Tibial artery (tissue), 4 donors: ENCODE data around the gene RASA2.

Experiments
- DNase-seq, 2 donors: peaks; one replicate each; pipeline ENCODE4 v3.0.0-alpha.2; 2019
- H3K27ac ChIP-seq, 2 donors: fragments of 200-600 bp; sonication (generic) in 1 of 2; 1 replicate in 1 of 2; 2 replicates in 1 of 2; pipeline ENCODE4 v1.5.1; 2018 to 2019; ENCODE audit warnings: mild to moderate bottlenecking in 1 of 2
- H3K27me3 ChIP-seq, 2 donors: fragments of 200-600 bp; sonication (generic) in 1 of 2; one replicate each; pipeline versions ENCODE4 v1.5.1 to v1.6.0; 2016 to 2019
- H3K36me3 ChIP-seq, 3 donors: fragments of 200-600 bp; sonication (generic) in 2 of 3; one replicate each; pipeline ENCODE4 v1.5.1; 2016 to 2019; ENCODE audit warnings: mild to moderate bottlenecking in 2 of 3
- H3K4me1 ChIP-seq, 4 donors: fragments of 200-600 bp; sonication (generic) in 2 of 4; 1 replicate in 3 of 4; 2 replicates in 1 of 4; pipeline ENCODE4 v1.5.1; 2016 to 2019
- H3K4me3 ChIP-seq, 2 donors: fragments of 200-600 bp; sonication (generic) in 1 of 2; 1 replicate in 1 of 2; 2 replicates in 1 of 2; pipeline ENCODE4 v1.5.1; 2018 to 2019; ENCODE audit warnings: mild to moderate bottlenecking in 2 of 2
- H3K9me3 ChIP-seq, 3 donors: fragments of 200-600 bp; sonication (generic) in 1 of 3; one replicate each; pipeline ENCODE4 v1.5.1; 2016 to 2019
- intact Hi-C: fragments of 100-400 bp; cut with DNase I; formaldehyde crosslinking; loops from one replicate; pipeline ENCODE4 v1.15.0; 2023; ENCODE audit warnings: low total_unique reads
- TF ChIP-seq, protein P1 (sequence below), 2 experiments: fragments of 200-600 bp in 1 of 2; fragments of 450-650 bp in 1 of 2; IDR thresholded peaks; one replicate each; pipeline ENCODE4 v1.5.1; 2017 to 2019; ENCODE audit warnings: antibody characterized with exemption in 2 of 2, mild to moderate bottlenecking in 1 of 2, moderate library complexity in 1 of 2

Gene RASA2

GRCh38 chr3:141537856-141538255 is 51.0 kb downstream of the RASA2 start:
- Histone ChIP-seq H3K36me3 (peaks cover 0 to 25% (median 12%) of the 10 kb centered on the region in 3 donors), H3K4me1 (no peaks in the 10 kb centered on the region), H3K4me3 (no peak overlapping the region), H3K9me3 (no peaks in the 10 kb centered on the region), H3K27ac (no peak overlapping the region), H3K27me3 (no peaks in the 10 kb centered on the region)
- DNase-seq, result no peak
- TF ChIP-seq, protein P1, sequence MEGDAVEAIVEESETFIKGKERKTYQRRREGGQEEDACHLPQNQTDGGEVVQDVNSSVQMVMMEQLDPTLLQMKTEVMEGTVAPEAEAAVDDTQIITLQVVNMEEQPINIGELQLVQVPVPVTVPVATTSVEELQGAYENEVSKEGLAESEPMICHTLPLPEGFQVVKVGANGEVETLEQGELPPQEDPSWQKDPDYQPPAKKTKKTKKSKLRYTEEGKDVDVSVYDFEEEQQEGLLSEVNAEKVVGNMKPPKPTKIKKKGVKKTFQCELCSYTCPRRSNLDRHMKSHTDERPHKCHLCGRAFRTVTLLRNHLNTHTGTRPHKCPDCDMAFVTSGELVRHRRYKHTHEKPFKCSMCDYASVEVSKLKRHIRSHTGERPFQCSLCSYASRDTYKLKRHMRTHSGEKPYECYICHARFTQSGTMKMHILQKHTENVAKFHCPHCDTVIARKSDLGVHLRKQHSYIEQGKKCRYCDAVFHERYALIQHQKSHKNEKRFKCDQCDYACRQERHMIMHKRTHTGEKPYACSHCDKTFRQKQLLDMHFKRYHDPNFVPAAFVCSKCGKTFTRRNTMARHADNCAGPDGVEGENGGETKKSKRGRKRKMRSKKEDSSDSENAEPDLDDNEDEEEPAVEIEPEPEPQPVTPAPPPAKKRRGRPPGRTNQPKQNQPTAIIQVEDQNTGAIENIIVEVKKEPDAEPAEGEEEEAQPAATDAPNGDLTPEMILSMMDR (IDR thresholded peaks at IDR 0.05), result no peak
- intact Hi-C loops, result no loop called here

DNA sequence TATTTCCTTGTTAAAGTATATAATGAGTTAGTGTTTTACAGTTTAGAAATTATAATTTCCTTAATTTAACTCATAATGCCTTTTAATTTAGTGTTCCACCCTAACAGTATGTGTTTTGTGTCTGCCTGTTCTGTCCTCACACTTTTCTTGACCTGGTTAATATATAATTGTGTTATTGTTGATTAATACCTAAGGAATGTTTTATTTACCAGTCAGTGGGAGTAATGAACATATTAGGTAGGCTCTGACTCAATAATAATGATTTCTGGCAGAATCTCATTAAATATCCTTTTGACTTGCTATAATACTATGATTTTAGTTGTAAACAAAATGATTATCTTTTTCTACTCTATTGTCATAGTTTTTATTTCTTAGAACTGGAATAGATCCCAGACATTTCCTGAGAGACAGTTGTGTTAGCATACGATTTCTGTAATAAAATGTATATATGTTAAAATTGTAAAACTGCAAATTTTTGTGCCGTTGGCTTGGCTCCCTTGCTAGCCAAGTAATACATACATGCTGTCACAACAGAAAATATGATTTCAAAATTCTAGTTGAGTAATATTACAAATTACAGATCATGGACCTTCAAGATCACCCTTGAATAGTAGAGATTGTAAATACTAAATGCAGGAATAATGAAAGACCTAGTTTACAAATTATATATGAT is 51.9 kb downstream of the RASA2 start:
- TF ChIP-seq, protein P1 (IDR thresholded peaks at IDR 0.05), result no peak
- H3K27ac ChIP-seq, result no peak overlapping the region
- DNase-seq, result no peak
- peaks cover 0 to 4% (median 0%) of the 10 kb centered on the region in 3 donors for H3K9me3 ChIP-seq
- no peaks in the 10 kb centered on the region for H3K27me3 ChIP-seq
- peaks cover under 1 to 34% (median 18%) of the 10 kb centered on the region in 3 donors for H3K36me3 ChIP-seq
- H3K4me3 ChIP-seq, result no peak overlapping the region
- intact Hi-C loops, result no loop called here
- no peaks in the 10 kb centered on the region for H3K4me1 ChIP-seq

GRCh38 chr3:141539431-141540187 is 52.8 kb downstream of the RASA2 start:
- H3K36me3 ChIP-seq, result peaks cover 7 to 41% (median 19%) of the 10 kb centered on the region in 3 donors
- intact Hi-C loops, result no loop called here
- H3K27ac ChIP-seq, result no peak overlapping the region

GRCh38 chr3:141540531-141540930 is 53.7 kb downstream of the RASA2 start:
- Histone ChIP-seq H3K27me3 (no peaks in the 10 kb centered on the region), H3K4me1 (no peaks in the 10 kb centered on the region), H3K9me3 (peaks cover 0 to 4% (median 0%) of the 10 kb centered on the region in 3 donors), H3K27ac (no peak overlapping the region), H3K4me3 (no peak overlapping the region), H3K36me3 (peaks cover 16 to 48% (median 26%) of the 10 kb centered on the region in 3 donors)
- DNase-seq, result no peak
- intact Hi-C loops, result no loop called here
- TF ChIP-seq, protein P1 (IDR thresholded peaks at IDR 0.05), result no peak

More at GRCh38 chr3:141539431-141540187, 52.8 kb downstream of the RASA2 start:
- H3K9me3 ChIP-seq, result peaks cover 0 to 4% (median 0%) of the 10 kb centered on the region in 3 donors
- DNase-seq, result no peak
- TF ChIP-seq, protein P1 (IDR thresholded peaks at IDR 0.05), result no peak
- no peaks in the 10 kb centered on the region for H3K4me1 ChIP-seq
- H3K27me3 ChIP-seq, result no peaks in the 10 kb centered on the region
- no peak overlapping the region for H3K4me3 ChIP-seq

DNA sequence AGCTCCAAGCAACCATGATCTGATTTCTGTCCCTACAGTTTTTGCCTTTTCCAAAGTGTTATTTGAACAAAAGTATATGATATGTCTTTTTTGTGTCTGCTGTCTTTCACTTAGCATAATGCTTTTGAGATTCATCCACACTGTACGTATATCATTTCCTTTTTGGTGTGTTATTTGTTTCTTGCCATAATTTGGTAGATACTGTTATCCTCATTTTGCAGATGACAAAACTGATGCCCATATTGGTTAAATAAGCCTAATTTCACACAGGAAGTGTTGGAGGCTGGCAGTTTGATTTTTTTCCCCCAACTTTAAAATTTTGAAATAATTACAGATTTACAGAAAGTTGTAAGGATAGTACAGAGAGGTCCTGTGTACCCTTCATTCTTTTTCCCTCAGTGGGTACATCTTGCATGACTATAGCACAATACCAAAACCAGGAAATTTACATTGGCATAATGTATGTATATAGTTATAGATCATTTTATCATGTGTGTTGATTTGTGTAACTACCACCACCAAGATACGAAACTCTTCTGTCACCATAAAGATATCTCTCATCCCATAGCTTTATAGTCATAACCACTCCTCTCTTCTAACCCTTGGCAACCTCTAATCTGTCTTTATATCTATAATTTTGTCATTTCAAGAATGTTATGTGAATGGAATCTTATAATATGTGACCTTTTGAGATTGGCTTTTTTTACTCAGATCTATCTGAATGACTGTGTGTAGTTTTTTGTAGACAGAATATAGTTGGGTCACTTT is 55.6 kb downstream of the RASA2 start:
- no peak for DNase-seq
- no peaks in the 10 kb centered on the region for H3K4me1 ChIP-seq
- no peak overlapping the region for H3K27ac ChIP-seq
- TF ChIP-seq, protein P1 (IDR thresholded peaks at IDR 0.05), result no peak
- H3K9me3 ChIP-seq, result peaks cover 0 to 4% (median 0%) of the 10 kb centered on the region in 3 donors
- H3K27me3 ChIP-seq, result no peaks in the 10 kb centered on the region
- intact Hi-C loops, result no loop called here
- no peak overlapping the region for H3K4me3 ChIP-seq
- H3K36me3 ChIP-seq, result peaks cover 18 to 42% (median 22%) of the 10 kb centered on the region in 3 donors
